Measurements from ENCODE around the gene ZBTB48. TPM values are rescaled to one million over a fixed set of nuclear protein-coding genes. Genes with fewer than 3 reads are reported as not detected.

ZBTB48 gene
- total and polyA plus RNA-seq, 4 donors, result 8.3 to 18.1 (median 13.1) TPM

DNA sequence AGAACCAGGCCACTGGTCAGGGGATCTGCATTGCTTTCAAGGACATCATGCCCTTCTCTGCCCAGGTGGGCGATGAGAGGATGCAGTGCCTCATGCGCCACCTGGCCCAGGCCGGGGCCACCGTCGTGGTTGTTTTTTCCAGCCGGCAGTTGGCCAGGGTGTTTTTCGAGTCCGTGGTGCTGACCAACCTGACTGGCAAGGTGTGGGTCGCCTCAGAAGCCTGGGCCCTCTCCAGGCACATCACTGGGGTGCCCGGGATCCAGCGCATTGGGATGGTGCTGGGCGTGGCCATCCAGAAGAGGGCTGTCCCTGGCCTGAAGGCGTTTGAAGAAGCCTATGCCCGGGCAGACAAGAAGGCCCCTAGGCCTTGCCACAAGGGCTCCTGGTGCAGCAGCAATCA, 5.0 kb upstream of the ZBTB48 start:
- 90% methylated on average over 14 of the region's 14 CpGs for WGBS
- Histone ChIP-seq H3K27ac (ENCODE audit: low read depth in 1 of 2, low read length in 2 of 2) (no peak overlapping the region), H3K27me3 (ENCODE audit: control insufficient read depth in 4 of 4, insufficient read depth in 4 of 4, low read length in 3 of 4) (no peaks in the 10 kb centered on the region), H3K9ac (ENCODE audit: low read depth in 1 of 2, low read length in 2 of 2) (no peak overlapping the region), H3K9me3 (ENCODE audit: control insufficient read depth in 4 of 4, low read length in 3 of 4) (no peaks in the 10 kb centered on the region), H3K4me3 (ENCODE audit: low read depth in 1 of 3, low read length in 3 of 3) (no peak overlapping the region), H3K4me1 (ENCODE audit: control insufficient read depth in 4 of 4, insufficient read depth in 4 of 4, low read length in 3 of 4) (peaks cover 6 to 17% (median 11%) of the 10 kb centered on the region in 4 donors), H3K36me3 (ENCODE audit: control insufficient read depth in 4 of 4, insufficient read depth in 3 of 4, low read depth in 1 of 4, low read length in 3 of 4) (no peaks in the 10 kb centered on the region)
- TF ChIP-seq HNF4A (conservative IDR thresholded peaks at IDR 0.05) (no peak), JUND (IDR thresholded peaks at IDR 0.05) (no peak), RXRA (IDR thresholded peaks at IDR 0.05) (no peak), FOXA1 (IDR thresholded peaks at IDR 0.05) (no peak), YY1 (IDR thresholded peaks at IDR 0.05) (no peak), NR2F2 (IDR thresholded peaks at IDR 0.05) (no peak), TAF1 (conservative IDR thresholded peaks at IDR 0.05) (no peak)
- TF ChIP-seq, protein P1, sequence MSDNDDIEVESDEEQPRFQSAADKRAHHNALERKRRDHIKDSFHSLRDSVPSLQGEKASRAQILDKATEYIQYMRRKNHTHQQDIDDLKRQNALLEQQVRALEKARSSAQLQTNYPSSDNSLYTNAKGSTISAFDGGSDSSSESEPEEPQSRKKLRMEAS (IDR thresholded peaks at IDR 0.05), result no peak
- TF ChIP-seq, protein P2, sequence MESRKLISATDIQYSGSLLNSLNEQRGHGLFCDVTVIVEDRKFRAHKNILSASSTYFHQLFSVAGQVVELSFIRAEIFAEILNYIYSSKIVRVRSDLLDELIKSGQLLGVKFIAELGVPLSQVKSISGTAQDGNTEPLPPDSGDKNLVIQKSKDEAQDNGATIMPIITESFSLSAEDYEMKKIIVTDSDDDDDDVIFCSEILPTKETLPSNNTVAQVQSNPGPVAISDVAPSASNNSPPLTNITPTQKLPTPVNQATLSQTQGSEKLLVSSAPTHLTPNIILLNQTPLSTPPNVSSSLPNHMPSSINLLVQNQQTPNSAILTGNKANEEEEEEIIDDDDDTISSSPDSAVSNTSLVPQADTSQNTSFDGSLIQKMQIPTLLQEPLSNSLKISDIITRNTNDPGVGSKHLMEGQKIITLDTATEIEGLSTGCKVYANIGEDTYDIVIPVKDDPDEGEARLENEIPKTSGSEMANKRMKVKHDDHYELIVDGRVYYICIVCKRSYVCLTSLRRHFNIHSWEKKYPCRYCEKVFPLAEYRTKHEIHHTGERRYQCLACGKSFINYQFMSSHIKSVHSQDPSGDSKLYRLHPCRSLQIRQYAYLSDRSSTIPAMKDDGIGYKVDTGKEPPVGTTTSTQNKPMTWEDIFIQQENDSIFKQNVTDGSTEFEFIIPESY (IDR thresholded peaks at IDR 0.05), result no peak
- DNase-seq (ENCODE audit: low spot score), result no peak

DNA sequence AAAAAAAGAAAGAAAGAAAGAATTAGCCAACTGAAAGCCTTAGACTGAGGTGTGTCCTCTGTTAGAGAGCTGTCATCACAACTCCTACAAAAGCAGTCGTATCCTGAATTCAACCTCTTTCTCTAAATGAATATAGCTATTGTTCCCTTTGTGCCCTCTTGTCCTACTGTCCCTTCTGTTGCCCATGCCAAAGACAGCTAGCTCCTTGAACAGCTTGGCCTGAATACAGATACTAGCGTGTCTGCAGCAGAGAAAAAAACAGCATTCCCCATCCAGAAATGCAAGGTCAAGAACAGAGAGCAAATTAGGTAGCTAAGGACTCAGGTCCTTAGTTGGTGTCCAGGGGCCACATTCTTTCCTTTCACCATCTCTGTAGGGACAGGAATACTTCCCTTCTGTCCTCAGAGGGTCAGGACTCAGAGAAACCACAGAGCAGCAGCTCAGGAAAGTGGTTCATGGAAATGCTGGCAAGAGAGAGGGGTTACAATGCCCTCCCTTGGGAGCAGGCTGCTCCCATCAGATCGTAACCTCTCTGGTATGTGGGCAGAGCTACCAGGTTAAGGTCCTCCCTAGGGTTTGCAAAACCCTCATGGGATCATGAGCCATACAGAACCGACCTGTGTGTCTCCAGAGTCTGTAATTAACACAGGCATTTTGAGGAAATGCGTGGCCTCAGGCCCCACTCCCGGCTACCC, 1.8 kb upstream of the ZBTB48 start:
- H3K27ac ChIP-seq (ENCODE audit: low read depth in 1 of 2, low read length in 2 of 2), result no peak overlapping the region
- H3K36me3 ChIP-seq (ENCODE audit: control insufficient read depth in 4 of 4, insufficient read depth in 3 of 4, low read depth in 1 of 4, low read length in 3 of 4), result no peaks in the 10 kb centered on the region
- no peak overlapping the region for H3K9ac ChIP-seq (ENCODE audit: low read depth in 1 of 2, low read length in 2 of 2)
- no peak for DNase-seq (ENCODE audit: low spot score)
- no peaks in the 10 kb centered on the region for H3K9me3 ChIP-seq (ENCODE audit: control insufficient read depth in 4 of 4, low read length in 3 of 4)
- no peak overlapping the region for H3K4me3 ChIP-seq (ENCODE audit: low read depth in 1 of 3, low read length in 3 of 3)
- H3K4me1 ChIP-seq (ENCODE audit: control insufficient read depth in 4 of 4, insufficient read depth in 4 of 4, low read length in 3 of 4), result peaks cover 16 to 44% (median 35%) of the 10 kb centered on the region in 4 donors
- no peaks in the 10 kb centered on the region for H3K27me3 ChIP-seq (ENCODE audit: control insufficient read depth in 4 of 4, insufficient read depth in 4 of 4, low read length in 3 of 4)
- WGBS, result 86% methylated on average over 6 of the region's 6 CpGs
- TF ChIP-seq, protein P1 (IDR thresholded peaks at IDR 0.05), result no peak
- TF ChIP-seq, protein P3, sequence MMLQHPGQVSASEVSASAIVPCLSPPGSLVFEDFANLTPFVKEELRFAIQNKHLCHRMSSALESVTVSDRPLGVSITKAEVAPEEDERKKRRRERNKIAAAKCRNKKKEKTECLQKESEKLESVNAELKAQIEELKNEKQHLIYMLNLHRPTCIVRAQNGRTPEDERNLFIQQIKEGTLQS (IDR thresholded peaks at IDR 0.05), result no peak
- TF ChIP-seq RXRA (IDR thresholded peaks at IDR 0.05) (no peak), YY1 (IDR thresholded peaks at IDR 0.05) (no peak), GABPA (IDR thresholded peaks at IDR 0.05 in 1 of 2, conservative IDR thresholded peaks at IDR 0.05 in 1 of 2) (no peak), HNF4G (IDR thresholded peaks at IDR 0.05) (no peak), SP1 (IDR thresholded peaks at IDR 0.05) (no peak), FOXA1 (IDR thresholded peaks at IDR 0.05) (no peak), HNF4A (conservative IDR thresholded peaks at IDR 0.05) (no peak), EGR1 (IDR thresholded peaks at IDR 0.05; ENCODE audit: low read depth in 2 of 2) (no peak), RAD21 (IDR thresholded peaks at IDR 0.05) (no peak), TAF1 (conservative IDR thresholded peaks at IDR 0.05) (no peak), NR2F2 (IDR thresholded peaks at IDR 0.05) (no peak)
- TF ChIP-seq, protein P4, sequence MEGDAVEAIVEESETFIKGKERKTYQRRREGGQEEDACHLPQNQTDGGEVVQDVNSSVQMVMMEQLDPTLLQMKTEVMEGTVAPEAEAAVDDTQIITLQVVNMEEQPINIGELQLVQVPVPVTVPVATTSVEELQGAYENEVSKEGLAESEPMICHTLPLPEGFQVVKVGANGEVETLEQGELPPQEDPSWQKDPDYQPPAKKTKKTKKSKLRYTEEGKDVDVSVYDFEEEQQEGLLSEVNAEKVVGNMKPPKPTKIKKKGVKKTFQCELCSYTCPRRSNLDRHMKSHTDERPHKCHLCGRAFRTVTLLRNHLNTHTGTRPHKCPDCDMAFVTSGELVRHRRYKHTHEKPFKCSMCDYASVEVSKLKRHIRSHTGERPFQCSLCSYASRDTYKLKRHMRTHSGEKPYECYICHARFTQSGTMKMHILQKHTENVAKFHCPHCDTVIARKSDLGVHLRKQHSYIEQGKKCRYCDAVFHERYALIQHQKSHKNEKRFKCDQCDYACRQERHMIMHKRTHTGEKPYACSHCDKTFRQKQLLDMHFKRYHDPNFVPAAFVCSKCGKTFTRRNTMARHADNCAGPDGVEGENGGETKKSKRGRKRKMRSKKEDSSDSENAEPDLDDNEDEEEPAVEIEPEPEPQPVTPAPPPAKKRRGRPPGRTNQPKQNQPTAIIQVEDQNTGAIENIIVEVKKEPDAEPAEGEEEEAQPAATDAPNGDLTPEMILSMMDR (IDR thresholded peaks at IDR 0.05; ENCODE audit: low read depth, low read length, missing input control), result no peak
- TF ChIP-seq, protein P5, sequence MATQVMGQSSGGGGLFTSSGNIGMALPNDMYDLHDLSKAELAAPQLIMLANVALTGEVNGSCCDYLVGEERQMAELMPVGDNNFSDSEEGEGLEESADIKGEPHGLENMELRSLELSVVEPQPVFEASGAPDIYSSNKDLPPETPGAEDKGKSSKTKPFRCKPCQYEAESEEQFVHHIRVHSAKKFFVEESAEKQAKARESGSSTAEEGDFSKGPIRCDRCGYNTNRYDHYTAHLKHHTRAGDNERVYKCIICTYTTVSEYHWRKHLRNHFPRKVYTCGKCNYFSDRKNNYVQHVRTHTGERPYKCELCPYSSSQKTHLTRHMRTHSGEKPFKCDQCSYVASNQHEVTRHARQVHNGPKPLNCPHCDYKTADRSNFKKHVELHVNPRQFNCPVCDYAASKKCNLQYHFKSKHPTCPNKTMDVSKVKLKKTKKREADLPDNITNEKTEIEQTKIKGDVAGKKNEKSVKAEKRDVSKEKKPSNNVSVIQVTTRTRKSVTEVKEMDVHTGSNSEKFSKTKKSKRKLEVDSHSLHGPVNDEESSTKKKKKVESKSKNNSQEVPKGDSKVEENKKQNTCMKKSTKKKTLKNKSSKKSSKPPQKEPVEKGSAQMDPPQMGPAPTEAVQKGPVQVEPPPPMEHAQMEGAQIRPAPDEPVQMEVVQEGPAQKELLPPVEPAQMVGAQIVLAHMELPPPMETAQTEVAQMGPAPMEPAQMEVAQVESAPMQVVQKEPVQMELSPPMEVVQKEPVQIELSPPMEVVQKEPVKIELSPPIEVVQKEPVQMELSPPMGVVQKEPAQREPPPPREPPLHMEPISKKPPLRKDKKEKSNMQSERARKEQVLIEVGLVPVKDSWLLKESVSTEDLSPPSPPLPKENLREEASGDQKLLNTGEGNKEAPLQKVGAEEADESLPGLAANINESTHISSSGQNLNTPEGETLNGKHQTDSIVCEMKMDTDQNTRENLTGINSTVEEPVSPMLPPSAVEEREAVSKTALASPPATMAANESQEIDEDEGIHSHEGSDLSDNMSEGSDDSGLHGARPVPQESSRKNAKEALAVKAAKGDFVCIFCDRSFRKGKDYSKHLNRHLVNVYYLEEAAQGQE (IDR thresholded peaks at IDR 0.05), result no peak
- TF ChIP-seq, protein P2 (IDR thresholded peaks at IDR 0.05), result no peak
